HL-60/S4 treated with retinoic acid at 250 ng/mL for 4 days and 3 days (cell line): ENCODE measurements around the gene CCDC88B.

Experiments
- in situ Hi-C: fragments of 300-500 bp; cut with MboI; formaldehyde crosslinking; loops from 2 replicates; pipeline ENCODE4 v1.7.0; 2022; ENCODE audit warnings: low sequenced_read_pairs

CCDC88B gene

DNA sequence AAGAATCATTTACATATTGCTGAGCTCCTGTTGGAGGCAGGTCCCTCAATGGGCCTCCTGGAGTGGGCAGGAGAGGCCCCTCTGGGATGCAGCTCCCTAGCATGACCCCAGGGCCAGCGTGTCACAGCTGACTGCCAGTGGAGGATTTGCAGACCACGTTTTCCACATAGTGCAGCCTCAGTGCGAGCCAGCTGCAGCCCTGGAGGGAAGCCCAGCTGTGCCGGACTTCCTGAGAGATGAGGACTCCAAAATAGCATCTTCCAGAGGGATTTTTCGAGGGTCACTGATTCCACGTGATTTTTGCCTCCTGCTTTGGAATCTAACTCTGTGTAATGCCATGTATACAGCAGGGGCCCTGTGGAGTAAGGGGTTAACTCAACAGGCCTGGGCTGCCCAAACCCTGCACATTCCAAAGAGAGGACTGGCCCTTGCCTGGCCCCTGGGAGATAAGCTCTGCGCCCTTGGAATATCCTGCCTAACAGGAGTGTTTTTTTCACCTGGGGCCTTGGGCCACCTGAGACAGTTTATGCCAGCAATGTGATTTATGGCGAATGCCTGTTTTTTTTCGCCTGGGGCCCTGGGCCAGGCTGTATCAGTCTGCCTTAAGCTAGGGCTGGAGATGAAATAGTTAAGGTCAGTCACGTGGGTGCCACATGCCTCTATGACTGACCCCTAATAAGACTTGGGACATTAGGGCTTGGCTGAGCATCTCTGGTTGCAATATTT lies 66.4 kb downstream of the CCDC88B start:
- in situ Hi-C loops = no loop called here
